Measurements from ENCODE around the gene GDF11.

Gene GDF11

GRCh38 chr12:55707841-55708694 lies 34.9 kb upstream of the GDF11 start, which contains the start of gene ITGA7:
ITGA7 (minus strand) TSS chr12:55707904; CDS start chr12:55707682, 222 bp downstream.
- DNase-seq: peak; percentile 72 to 80

GRCh38 chr12:55708695-55709233 lies 34.2 kb upstream of the GDF11 start:
- DNase-seq: no peak

- no peak for DNase-seq
Observed at GRCh38 chr12:55711786-55712553, 31.0 kb upstream of the GDF11 start.

GRCh38 chr12:55712700-55713415 lies 30.1 kb upstream of the GDF11 start:
- DNase-seq: no peak

GRCh38 chr12:55713721-55714120 lies 29.2 kb upstream of the GDF11 start:
- no peak for DNase-seq

- DNase-seq: no peak
Observed at GRCh38 chr12:55715169-55715764, 27.7 kb upstream of the GDF11 start.

- DNase-seq: peak; percentile 96 to 98
Observed at GRCh38 chr12:55715833-55716581, 26.9 kb upstream of the GDF11 start, which contains the start of gene BLOC1S1. BLOC1S1 (plus strand) TSS chr12:55716046; CDS start chr12:55716052, 6 bp downstream.

GRCh38 chr12:55716582-55716957 lies 26.4 kb upstream of the GDF11 start:
- DNase-seq: no peak

- peak in 1 of 2 donors; percentile 19 for DNase-seq
Observed at GRCh38 chr12:55717011-55718007, 25.6 kb upstream of the GDF11 start.

GRCh38 chr12:55718015-55718414 lies 24.9 kb upstream of the GDF11 start:
- no peak for DNase-seq

- no peak for DNase-seq
Observed at GRCh38 chr12:55718624-55719275, 24.2 kb upstream of the GDF11 start.

GRCh38 chr12:55719371-55719770 lies 23.6 kb upstream of the GDF11 start:
- DNase-seq: no peak

- no peak for DNase-seq
Observed at GRCh38 chr12:55720071-55720564, 22.8 kb upstream of the GDF11 start, which contains the start of gene RDH5. RDH5 (plus strand) TSS chr12:55720393; CDS start chr12:55721185, 792 bp downstream.

GRCh38 chr12:55720894-55721444 lies 22.0 kb upstream of the GDF11 start:
- no peak for DNase-seq

- no peak for DNase-seq
Observed at GRCh38 chr12:55721601-55722213, 21.2 kb upstream of the GDF11 start.

- DNase-seq: no peak
Observed at GRCh38 chr12:55722948-55723347, 20.0 kb upstream of the GDF11 start.

GRCh38 chr12:55723516-55724225 lies 19.3 kb upstream of the GDF11 start:
- no peak for DNase-seq

Data from stimulated activated CD4-positive, alpha-beta T cell treated with anti-CD3 and anti-CD28 coated beads, Interleukin-2, amount 100 ng/mL, for 24 hours (primary cell).